K562 (cell line): Measurements from ENCODE around the gene PACSIN1. TPM values are rescaled to one million over a fixed set of nuclear protein-coding genes. Genes with fewer than 3 reads are reported as not detected.
A peak's percentile ranks its signal among the peaks of the same experiment; 100 is the strongest.

Experiments used
- CREB1 ChIP-seq, 2 experiments: sonication (generic) in 1 of 2; formaldehyde crosslinking in 1 of 2; IDR thresholded peaks; 2 replicates each; pipeline versions ENCODE4 v1.6.1 to v1.8.0; 2012 to 2022; ENCODE audit warnings: inconsistent platforms in 1 of 2, mild to moderate bottlenecking in 1 of 2, missing genetic modification reagents in 1 of 2, moderate library complexity in 1 of 2
- CSDE1 ChIP-seq, 2 experiments: fragments of 450-650 bp; IDR thresholded peaks; 2 replicates each; pipeline ENCODE4 v1.6.1; 2016; ENCODE audit warnings: mild to moderate bottlenecking in 1 of 2
- ETV5 ChIP-seq: sonication (generic); formaldehyde crosslinking; IDR thresholded peaks from 2 replicates; pipeline ENCODE4 v1.4.0; 2020; ENCODE audit warnings: low read depth, mild to moderate bottlenecking, missing genetic modification reagents
- FOXK1 ChIP-seq: sonication (generic); formaldehyde crosslinking; IDR thresholded peaks from 2 replicates; pipeline ENCODE4 v1.8.0; 2022; ENCODE audit warnings: missing genetic modification reagents, mild to moderate bottlenecking, borderline replicate concordance
- GTF2F1 ChIP-seq: IDR thresholded peaks from 2 replicates; pipeline ENCODE4 v1.6.1; 2011; ENCODE audit warnings: low read depth, low read length, improper control_type of control experiment
- NR4A1 ChIP-seq, 2 experiments: fragments of 250-450 bp in 1 of 2; fragments of 450-650 bp in 1 of 2; sonication (Bioruptor Pico) in 1 of 2; IDR thresholded peaks; 2 replicates each; pipeline versions ENCODE4 v1.4.0 to v1.6.1; 2016 to 2020; ENCODE audit warnings: mild to moderate bottlenecking in 2 of 2, missing compliant biosample characterization in 1 of 2, missing genetic modification characterization in 1 of 2, moderate library complexity in 1 of 2
- PHF21A ChIP-seq: fragments of 450-650 bp; IDR thresholded peaks from 2 replicates; pipeline ENCODE4 v1.6.1; 2017; ENCODE audit warnings: low read depth, borderline replicate concordance
- POLR2A ChIP-seq: fragments of 450-650 bp; conservative IDR thresholded peaks from 2 replicates; pipeline ENCODE4 v1.6.1; 2016
- POLR2AphosphoS5 ChIP-seq: IDR thresholded peaks from 2 replicates; pipeline ENCODE4 v1.6.1; 2011; ENCODE audit warnings: mild to moderate bottlenecking, low read depth, low read length, moderate library complexity; ENCODE audit not compliant: control insufficient read depth, insufficient read depth
- SMAD4 ChIP-seq: fragments of 250-450 bp; sonication (Bioruptor Pico); conservative IDR thresholded peaks from 2 replicates; pipeline ENCODE4 v1.8.0; 2021; ENCODE audit warnings: inconsistent platforms, mild to moderate bottlenecking, moderate library complexity
- SP2 ChIP-seq: IDR thresholded peaks from 2 replicates; pipeline ENCODE4 v1.6.1; 2011; ENCODE audit warnings: mild to moderate bottlenecking, low read depth, low read length, moderate library complexity; ENCODE audit not compliant: poor library complexity, severe bottlenecking; ENCODE audit errors: extremely low read depth
- SREBF2 ChIP-seq: sonication (generic); formaldehyde crosslinking; IDR thresholded peaks from 2 replicates; pipeline ENCODE4 v1.4.0; 2020; ENCODE audit warnings: mild to moderate bottlenecking, missing genetic modification reagents
- TAF15 ChIP-seq: fragments of 200-400 bp; formaldehyde crosslinking; IDR thresholded peaks from 2 replicates; pipeline ENCODE4 v1.6.1; 2017; ENCODE audit warnings: mild to moderate bottlenecking, low read depth, low read length, moderate library complexity
- UBTF ChIP-seq, 2 experiments: IDR thresholded peaks; 2 replicates each; pipeline ENCODE4 v1.6.1; 2012; ENCODE audit warnings: improper control_type of control experiment in 2 of 2, low read depth in 2 of 2, low read length in 2 of 2, borderline replicate concordance in 1 of 2
- XRCC4 ChIP-seq: IDR thresholded peaks from one replicate; pipeline ENCODE4 v1.6.1; 2011; ENCODE audit not compliant: insufficient read depth, insufficient read length; ENCODE audit errors: extremely low read depth
- ZBTB11 ChIP-seq, 3 experiments: fragments of 200-800 bp in 1 of 3; fragments of 250-450 bp in 1 of 3; fragments of 450-650 bp in 1 of 3; sonication (Bioruptor Pico) in 1 of 3; sonication (Bioruptor generic) in 1 of 3; formaldehyde crosslinking in 1 of 3; IDR thresholded peaks; 2 replicates each; pipeline versions ENCODE4 v1.6.1 to v1.8.0; 2016 to 2022; ENCODE audit warnings: mild to moderate bottlenecking in 2 of 3, missing genetic modification characterization in 2 of 3, missing compliant biosample characterization in 1 of 3, moderate library complexity in 1 of 3
- ZBTB7A ChIP-seq: IDR thresholded peaks from 2 replicates; pipeline ENCODE4 v1.6.1; 2011; ENCODE audit warnings: low read depth, mild to moderate bottlenecking, low read length, moderate library complexity, borderline replicate concordance; ENCODE audit not compliant: control insufficient read depth
- ZFP36 ChIP-seq: fragments of 150-350 bp; IDR thresholded peaks from 2 replicates; pipeline ENCODE4 v1.6.1; 2018; ENCODE audit warnings: low read length, low read depth; ENCODE audit not compliant: partially characterized antibody
- ZNF347 ChIP-seq: fragments of 450-650 bp; formaldehyde crosslinking; IDR thresholded peaks from 2 replicates; pipeline ENCODE4 v1.4.0; 2020; ENCODE audit warnings: low read depth, mild to moderate bottlenecking, moderate library complexity
- ZNF655 ChIP-seq: fragments of 250-450 bp; sonication (Bioruptor Pico); IDR thresholded peaks from 2 replicates; pipeline ENCODE4 v1.5.0; 2021
- ZNF699 ChIP-seq: fragments of 250-450 bp; sonication (Bioruptor Pico); IDR thresholded peaks from 2 replicates; pipeline ENCODE4 v1.8.0; 2021; ENCODE audit warnings: mild to moderate bottlenecking, moderate library complexity; ENCODE audit not compliant: insufficient replicate concordance
- polyA plus RNA-seq, 8 experiments: library from polyadenylated mRNA; depleted of rRNA in 4 of 8; stranded (reverse) in 5 of 8; unstranded in 3 of 8; fragments of >200 nt; fragmentation: Nextera tagmentation in 2 of 8; fragmentation: Illumina TruSeq in 1 of 8; extraction: Ambion mirVana in 2 of 8; extraction: Trizol in 1 of 8; gene quantifications; 2 replicates each; pipeline versions ENCODE4 v1.2.1 to v1.2.3, GENCODE V29; 2011 to 2014; ENCODE audit warnings: inconsistent platforms in 1 of 8, missing spikeins in 1 of 8
- total RNA-seq, 7 experiments: library from RNA; depleted of rRNA in 6 of 7; stranded (reverse); fragments of >200 nt in 6 of 7; fragmentation: Illumina TruSeq in 2 of 7; extraction: Trizol in 2 of 7; gene quantifications; 2 replicates each; pipeline versions ENCODE4 v1.2.1 to v1.2.3, GENCODE V29; 2011 to 2021; ENCODE audit warnings: low replicate concordance in 1 of 7

The PACSIN1 gene
- total and polyA plus RNA-seq, 9 of the 15 experiments (the other 6 are each of a cell fraction or from before 2014, with no cell fraction given), result 0.01 to 1.7 (median 0.45) TPM

GRCh38 chr6:34557228-34557627 lies 91.4 kb downstream of the PACSIN1 start (continued):
- no peak for TF ChIP-seq ZNF655 (CRISPR knock-in tag)
- no peak for TF ChIP-seq POLR2A
- TF ChIP-seq ETV5 (CRISPR knock-in tag), result no peak
- TF ChIP-seq ZBTB7A, result no peak
- TF ChIP-seq UBTF (IDR thresholded peaks at IDR 0.05; ENCODE audit: borderline replicate concordance in 1 of 2, low read depth in 2 of 2, low read length in 2 of 2), result no peak
- no peak for TF ChIP-seq GTF2F1
- peak; percentile 21; the same call in 1 of the 2 replicates for TF ChIP-seq CREB1 (IDR thresholded peaks at IDR 0.05)
- no peak for TF ChIP-seq CREB1 (CRISPR knock-in tag; IDR thresholded peaks at IDR 0.05)
- no peak for TF ChIP-seq XRCC4
- TF ChIP-seq POLR2AphosphoS5, result peak; percentile 68; the same call in 1 of the 2 replicates
- no peak for TF ChIP-seq ZBTB11 (CRISPR knock-in tag; IDR thresholded peaks at IDR 0.05)
- TF ChIP-seq SMAD4 (CRISPR knock-in tag), result no peak
- TF ChIP-seq SREBF2, result no peak
- TF ChIP-seq TAF15, result no peak
- TF ChIP-seq PHF21A, result no peak
- no peak for TF ChIP-seq ZNF699 (CRISPR knock-in tag)
- TF ChIP-seq CSDE1 (IDR thresholded peaks at IDR 0.05), result no peak
- no peak for TF ChIP-seq SP2
- TF ChIP-seq FOXK1, result no peak
- no peak for TF ChIP-seq NR4A1 (CRISPR knock-in tag; IDR thresholded peaks at IDR 0.05)
- no peak for TF ChIP-seq NR4A1 (tag; IDR thresholded peaks at IDR 0.05)
- no peak for TF ChIP-seq ZNF347 (CRISPR knock-in tag)
- TF ChIP-seq ZFP36, result no peak
